NCI-H1930 (cell line): ENCODE data around the gene TENT4A.
"Not testable (repeated sequence)": the region's sequence is repeated elsewhere in the genome, so short reads cannot be mapped to it uniquely, and the experiment has no call there.

Experiments
- DNase-seq, 2 experiments: peaks; one replicate each; lab custom pipeline; 2025; lab: John Stamatoyannopoulos, UW

The TENT4A gene

DNA sequence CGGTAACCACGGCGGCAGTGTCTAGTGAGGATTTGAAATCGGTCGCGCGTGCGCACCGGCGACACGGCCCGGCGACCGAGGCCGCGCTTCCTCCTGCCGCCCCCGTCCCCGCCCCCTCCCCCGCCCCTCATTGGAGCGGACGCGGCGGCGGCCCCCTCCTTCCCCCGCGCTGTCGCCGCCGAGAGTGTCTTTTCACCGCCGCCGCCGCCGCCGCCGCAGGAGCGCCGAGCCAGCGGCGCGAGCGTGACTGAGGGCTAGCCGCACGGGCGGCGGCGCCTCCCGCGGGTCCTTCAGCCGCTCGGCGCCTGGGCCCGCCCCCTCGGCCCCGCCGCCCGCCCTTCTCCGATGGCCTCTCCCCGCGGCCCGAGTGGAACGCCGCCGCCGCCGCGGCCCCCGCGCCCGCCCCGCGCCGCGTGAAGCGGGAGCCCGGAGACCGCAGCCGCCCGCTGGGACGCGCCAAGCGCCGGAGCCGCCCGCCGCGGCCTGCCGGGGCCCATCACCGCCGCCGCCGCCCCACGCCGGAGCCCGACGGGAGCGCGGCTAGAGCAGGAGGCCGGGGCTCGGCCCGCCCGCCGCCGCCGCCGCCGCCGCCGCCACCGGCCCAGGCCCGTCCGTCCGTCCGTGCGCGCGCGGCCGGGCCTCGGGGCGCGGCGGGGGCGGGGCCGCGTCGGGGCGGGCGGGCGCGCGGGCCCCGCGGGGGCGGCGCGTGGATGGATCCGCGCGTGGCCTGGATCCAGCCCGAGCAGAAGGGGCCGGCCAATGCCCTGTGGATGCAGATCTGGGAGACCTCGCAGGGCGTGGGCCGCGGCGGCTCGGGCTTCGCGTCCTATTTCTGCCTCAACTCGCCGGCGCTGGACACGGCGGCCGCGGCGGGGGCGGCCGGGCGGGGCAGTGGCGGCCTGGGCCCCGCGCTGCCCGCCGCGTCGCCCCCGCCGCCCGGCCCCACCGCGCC, at the start of gene TENT4A:
TENT4A (plus strand) TSS at position 159 of the 952 bp plus-strand sequence; CDS start at position 711, 552 bp downstream.
- no peak for DNase-seq

DNA sequence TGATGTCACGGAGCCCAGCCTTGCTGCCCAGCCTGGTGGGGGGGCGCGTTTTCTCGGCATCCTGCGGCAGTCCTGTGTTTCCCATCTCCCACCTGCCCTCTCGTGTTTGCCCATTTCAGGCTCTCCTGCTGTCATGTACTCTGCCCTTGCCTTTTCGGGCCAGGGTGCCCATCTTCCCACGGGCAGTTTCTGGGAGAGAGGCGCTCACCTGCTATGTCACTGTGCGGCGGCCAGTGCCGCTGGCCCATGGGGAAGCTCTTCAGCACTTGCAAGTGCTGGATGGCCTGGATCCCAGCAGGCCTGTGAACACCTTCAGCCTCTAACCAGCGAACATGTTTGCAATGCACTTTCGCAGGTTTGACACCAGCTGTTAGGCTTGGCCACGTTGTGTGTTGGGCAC, 46.5 kb upstream of the TENT4A start:
- DNase-seq: no peak

DNA sequence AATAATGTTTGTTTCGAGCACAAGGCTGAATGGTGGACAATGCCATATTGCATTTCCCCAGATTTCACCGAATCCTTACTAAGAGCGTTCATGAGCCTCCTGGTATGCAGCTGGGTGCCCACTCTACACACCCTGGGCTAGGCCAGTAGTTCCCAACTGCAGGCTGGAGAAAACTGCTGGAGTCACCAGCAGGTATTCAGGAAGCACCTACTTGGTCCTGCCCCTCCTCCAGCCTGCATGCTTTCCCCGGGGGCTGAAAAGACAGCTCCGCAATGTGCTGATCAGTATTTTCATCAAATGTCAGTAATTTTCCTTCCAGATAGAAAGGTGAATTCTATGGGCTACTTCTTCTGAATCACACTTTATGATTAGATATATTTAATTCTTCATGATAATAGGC, 45.6 kb upstream of the TENT4A start:
- no peak for DNase-seq

DNA sequence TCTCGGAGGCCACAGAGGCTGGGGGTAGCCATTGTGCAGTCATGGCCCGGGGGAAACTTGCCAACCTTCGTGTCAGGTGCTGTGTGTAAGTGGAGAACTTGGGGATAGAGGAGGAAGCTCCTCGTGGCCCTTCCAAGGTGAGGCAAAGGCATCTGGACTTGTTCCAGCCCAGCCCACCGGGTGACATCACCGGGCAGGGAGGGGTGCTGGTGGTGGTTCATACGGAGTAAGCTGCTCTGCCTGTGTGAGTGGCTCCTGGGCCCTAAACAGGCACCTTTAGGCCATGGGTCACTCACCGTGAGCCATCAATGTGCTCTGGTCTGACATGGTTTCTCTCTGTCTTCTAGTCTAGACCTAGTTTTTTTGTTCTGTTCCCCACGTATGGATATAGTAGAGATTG, 44.5 kb upstream of the TENT4A start:
- not testable (repeated sequence) for DNase-seq

DNA sequence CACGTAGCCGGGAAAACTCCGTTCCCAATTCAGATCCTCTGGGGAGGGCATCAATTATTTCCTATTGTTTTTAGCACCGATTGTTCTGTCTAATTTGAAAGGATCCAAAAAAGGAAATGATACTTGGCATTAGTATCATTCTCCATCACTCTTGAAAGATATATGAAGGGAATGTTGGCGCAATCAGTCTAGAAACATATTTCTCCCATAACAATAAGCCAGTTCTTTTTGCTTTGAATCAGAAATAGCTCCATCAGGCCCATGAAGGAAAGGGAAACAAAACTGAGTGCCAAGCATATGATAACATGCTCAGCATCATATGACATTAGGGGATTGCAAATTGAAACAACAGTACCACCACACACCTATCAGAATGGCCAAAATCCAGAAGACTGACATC, 40.2 kb upstream of the TENT4A start:
- DNase-seq: no peak

DNA sequence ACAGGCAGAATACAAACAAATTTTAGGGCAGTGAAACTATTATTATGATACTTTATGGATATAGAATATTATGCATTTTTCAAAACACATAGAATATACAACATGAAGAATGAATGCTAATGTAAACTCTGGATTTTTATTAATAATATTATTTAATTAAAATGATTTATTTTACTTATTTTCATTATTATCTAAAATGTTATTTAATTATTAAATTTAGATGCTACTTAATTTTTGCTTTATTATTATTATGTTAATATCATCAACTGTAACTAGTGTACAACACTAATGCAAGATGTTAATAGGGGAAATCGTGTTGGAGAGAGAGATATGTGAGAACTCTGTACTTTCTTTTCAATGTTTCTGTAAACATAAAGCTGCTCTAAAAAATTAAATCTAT, 39.3 kb upstream of the TENT4A start:
- no peak for DNase-seq

DNA sequence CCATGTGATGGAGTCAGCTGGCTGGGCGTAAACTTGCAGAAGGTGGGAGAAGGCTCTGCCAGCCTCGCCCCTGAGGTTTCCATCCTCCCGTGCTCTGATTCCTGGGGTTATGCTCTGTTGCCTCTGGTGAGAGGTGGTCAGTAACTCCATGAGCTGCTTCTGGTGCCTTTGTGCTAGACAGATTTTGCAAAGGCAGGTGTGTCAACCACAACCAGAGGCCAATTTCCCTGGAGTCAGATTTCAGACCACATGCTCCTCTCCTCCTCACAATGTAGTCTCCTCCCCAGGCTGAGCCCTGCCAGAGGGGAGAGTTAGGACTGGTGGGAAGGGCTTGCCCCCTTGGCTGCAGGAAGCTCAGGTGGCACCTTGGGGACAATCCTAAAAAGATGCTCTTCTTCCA, 38.8 kb upstream of the TENT4A start:
- DNase-seq: peak; percentile 50 to 65

DNA sequence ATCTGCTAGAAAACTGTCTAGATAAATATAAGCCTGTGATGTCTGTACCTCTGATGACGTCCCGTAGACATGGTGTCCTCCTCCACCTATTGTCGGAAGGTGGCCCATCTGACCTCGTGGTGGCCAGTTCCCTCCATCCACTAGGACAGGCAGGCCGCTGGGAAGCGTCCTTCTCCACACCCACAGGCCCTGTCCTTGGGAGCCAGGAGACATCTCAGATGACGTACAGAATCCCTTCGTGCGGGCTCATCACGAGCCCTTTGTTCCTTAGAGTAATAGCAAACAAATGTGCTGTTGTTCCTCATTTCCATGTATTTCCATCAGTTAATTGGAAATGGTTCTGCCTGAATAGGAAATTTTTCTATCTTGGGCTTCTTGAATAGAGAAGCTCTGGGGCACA, 38.3 kb upstream of the TENT4A start:
- DNase-seq: no peak

DNA sequence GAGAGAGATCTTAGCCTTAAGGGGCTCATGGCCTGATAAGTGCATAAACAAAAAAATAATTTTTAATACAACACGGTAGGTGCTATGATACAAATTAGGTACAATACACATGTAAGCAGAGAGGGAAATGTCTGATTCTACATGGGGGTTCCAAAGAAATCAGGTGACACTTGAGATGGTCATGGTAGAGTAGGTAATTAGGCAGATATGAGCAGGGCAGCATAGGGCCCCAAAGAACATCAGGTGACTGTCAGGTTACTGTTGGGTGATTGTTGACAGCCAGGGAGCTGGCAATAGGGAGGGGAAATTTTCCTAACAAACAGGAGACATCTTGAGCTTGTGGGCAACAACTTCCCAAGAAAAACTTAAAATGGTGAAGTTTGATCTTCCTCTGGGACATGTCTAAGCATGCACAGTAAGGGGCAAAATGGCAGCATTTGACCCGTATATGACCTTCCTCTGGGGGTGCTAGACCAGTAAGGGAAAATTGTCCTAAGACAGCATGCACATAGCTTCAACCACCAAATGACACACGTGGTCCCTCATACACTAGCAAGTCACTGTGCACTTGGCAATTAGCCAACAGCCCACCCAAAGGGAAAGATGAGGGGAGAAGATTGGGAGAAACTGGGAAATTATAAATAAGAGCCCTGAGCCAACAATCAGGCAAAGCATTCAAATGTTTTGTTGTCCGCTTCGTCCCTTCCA, 37.3 kb upstream of the TENT4A start:
- DNase-seq: no peak

DNA sequence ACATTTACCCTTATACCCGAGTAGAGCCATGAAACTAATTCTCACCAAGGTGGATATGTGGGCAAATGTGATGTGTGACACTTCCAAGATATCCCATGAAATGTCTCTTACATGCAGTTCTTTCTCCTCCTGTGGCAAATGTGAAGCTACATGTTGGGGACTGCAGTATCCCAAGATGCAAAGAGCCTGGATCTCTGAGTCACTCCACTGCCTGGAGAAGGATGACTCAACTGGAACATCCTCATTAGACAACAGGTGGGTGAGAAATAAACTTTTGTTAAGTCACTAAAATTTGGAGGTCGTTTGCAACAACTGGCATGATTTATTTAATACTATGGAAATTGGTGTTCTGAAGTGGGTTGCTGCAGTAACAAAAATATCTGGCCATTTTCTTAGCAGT, 36.5 kb upstream of the TENT4A start:
- DNase-seq: no peak

DNA sequence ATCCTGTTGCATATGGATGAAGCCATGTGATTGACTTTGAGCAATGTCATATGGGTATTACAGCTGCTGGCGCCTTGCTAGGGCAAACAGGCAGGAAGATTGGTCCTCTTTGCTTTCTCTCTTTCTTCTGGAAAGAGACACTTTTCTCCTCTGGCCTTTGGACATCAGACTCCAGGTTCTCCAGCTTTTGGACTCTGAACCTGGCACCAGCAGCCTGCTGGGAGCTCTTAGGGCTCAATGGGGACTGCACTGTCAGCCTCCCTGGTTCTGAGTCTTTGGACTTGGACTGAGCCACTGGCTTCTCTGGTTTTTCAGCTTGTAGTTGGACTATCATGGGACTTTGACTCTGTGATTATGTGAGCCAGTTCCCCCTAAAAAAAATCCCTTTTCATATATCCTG, 34.8 kb upstream of the TENT4A start:
- no peak for DNase-seq

DNA sequence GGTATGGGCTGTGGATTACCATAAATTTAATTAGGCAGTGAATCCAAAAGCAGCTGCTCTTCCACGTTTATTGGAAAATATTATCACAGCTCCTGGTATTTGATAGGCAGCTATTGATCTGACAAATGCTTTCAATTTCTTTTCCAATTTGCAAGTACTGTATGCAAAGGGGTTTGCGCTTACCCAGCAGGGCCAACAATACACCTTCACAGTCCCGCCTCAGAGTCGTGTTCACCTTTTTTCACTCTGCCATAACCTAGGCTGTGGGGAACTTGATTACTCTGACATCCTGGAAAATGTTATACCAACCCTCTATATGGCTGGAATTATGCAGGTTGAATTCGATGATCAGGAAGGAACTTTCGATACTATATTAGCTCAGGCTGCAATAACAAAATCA, 32.3 kb upstream of the TENT4A start:
- DNase-seq: no peak

DNA sequence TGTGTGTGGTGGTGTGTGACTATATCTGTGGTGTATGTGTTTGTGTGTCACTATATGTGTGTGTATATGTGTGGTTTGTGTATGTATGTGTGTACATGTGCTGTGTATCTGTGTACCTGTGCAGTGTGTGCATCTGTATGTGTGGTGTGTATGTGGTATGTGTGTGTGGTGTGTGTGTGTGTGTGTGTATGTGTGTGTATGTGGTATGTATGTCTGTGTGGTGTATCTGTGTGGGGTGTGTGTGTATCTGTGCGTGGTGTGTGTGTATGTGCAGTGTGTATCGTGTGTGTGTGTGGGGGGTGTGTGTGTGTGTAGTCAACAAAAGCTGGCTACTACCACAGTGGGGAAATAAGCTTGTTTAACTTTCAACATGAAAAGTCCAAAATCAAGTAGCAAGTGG, 31.6 kb upstream of the TENT4A start:
- DNase-seq: no peak

DNA sequence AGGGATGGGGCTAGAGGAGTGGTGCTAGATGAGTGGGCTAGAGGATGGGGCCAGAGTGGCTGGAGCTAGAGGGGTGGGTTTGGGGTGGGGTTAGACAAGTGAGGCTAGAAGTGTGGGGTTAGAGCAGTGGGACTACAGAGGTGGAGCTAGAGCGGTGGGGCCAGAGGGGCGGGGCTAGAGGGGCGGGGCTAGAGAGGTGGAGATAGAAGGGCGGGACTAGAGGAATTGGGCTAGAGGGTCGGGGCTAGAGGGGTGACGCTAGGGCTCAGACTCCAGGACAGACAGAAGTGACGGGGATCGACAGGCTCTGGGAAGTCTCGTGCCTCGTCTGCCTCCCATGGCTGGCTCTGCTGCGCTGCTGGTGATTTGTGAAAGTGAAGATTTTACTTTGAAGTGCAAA, 31.0 kb upstream of the TENT4A start:
- no peak for DNase-seq

DNA sequence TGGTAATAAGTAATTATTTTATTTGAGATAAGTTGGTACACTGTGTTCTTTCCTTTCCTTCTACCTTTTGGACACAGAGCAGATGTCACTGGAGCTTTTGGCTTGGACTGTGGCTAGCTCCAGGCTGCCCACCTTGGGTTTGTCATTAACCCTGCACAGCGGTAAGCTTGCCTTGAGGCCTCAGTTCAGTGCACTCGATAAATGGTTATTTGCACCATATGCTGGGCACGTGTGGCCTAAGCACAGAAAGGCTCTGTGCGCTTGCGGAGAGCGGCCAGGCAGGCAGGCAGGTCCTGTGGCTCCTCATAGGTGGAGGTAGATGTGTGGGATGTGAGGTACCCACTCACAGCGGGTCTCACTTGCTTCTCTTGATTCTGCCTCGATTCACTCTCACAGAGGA, 30.0 kb upstream of the TENT4A start:
- no peak for DNase-seq

DNA sequence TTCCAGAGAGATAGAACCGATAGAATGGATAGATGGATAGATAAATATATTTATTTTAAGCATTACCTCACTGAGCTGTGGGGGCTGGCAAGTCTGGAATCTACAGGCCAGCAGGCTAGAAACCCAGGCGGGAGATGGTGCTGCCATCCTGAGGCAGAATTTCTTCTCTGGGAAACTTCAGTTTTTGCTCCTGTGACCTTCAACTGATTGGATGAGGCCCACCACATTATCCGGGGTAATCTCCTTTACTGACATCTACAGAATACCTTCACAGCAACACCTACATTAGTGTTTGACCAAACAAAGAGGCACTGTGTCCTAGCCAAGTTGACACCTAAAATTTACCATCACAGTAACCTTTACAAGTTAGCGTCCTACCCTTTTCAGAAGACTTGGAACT, 29.2 kb upstream of the TENT4A start:
- DNase-seq: no peak

DNA sequence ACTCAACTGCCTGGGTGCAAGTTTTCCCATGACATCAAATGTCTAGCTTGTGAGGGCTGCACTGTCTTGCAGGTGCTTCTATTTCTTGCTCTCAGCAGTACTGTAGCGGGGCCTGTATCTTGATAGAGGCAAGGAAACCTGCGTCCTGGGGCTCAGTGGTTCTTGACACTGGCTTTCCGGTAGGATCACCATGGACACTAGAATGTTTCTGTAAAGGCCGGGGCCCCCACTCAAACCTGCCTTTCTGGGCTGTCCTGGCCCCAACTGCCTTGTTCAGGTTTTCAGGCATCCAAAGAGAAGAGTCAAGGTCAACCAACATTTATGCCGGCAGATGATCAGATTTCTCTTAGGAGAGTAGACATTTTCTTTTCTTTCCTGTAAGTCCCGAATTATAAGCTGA, 26.7 kb upstream of the TENT4A start:
- no peak for DNase-seq

DNA sequence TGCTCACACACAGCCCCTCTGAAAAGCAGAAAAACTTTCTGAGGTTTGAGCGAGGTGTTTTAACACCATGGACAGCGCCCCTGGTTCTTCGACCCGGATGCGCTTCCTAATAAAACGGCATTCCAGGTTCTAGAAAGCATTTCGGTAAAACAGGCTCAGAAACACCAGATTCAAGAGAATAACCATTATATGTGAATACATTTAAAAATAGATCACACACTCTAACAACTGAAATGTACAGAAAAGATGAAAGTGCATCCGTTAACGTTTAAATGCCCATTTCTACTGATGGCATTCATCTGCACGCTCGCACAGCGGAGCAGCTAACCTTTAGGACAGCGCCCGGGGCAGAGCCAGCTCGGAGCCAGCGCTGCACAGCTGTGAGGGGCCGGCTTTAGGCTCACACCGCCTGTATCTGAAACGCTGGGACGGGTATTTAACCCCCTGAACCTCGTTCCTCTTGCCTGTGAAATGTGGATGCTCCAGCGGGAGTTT, 26.3 kb upstream of the TENT4A start:
- DNase-seq: no peak

DNA sequence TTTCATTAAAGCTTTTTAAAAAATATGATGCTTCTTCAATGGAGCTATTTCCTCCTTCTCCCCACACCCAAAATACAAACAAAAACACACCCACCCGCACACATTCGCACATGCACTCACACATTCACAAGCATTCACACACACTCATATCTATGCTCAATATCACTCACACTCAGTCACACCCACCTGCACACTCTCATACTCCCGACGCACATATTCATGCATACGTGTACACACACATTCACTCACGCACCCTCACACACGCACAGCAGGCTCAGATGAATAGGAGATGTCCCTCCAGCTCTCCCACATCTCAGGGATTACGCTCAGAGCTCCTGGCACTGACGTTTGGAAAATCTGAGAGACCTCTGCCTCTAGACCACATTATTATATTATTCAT, 25.7 kb upstream of the TENT4A start:
- no peak for DNase-seq

DNA sequence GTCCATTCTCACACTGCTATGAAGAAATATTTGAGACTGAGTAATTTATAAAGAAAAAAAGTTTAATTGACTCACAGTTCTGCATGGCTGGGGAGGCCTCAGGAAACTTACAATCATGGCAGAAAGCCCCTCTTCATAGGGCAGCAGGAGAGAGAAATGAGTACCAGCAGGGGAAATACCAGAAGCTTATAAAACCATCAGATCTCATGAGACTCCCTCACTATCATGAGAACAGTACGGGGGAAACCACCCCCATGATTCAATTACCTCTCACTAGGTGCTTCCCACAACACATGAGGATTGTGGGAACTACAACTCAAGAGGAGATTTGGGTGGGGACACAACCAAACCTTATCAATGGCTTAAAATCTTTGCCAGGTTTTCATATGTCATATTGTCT, 20.3 kb upstream of the TENT4A start:
- no peak for DNase-seq

DNA sequence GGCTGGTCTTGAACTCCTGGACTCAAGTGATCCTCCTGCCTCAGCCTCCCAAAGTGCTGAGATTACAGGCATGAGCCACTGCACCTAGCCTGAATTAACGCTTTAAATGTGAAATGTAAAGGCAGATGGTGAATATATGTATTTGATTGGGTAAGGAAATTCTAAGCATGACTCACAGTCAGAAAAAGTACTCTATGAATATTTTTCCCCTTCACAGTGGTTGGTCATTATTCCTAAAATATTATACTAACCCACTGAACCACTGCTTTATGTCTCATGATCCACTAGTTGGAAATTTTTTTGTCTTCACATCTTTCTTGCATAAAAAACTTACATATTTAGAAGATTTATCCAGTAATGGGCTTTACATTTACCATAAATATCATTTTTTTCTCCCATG, 14.5 kb upstream of the TENT4A start:
- no peak for DNase-seq

DNA sequence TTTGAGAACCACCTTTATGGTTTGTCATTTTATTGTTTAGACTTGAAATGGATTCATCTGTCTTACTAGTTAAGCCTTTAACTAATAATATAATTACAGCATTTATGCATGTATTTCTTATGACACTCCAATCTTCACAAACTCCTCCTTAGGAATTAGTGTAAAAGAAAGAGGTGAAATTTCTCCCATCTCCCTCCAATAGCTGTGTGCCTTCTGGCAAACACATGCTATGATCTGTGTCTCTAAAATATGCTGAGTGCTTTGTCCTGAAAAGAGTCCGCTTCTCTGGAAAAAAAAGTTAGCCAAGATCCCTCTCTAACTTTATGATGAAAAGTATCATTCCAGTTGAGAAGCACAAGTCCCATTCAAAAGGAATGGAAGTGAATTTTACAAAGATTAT, 13.9 kb upstream of the TENT4A start:
- DNase-seq: no peak

DNA sequence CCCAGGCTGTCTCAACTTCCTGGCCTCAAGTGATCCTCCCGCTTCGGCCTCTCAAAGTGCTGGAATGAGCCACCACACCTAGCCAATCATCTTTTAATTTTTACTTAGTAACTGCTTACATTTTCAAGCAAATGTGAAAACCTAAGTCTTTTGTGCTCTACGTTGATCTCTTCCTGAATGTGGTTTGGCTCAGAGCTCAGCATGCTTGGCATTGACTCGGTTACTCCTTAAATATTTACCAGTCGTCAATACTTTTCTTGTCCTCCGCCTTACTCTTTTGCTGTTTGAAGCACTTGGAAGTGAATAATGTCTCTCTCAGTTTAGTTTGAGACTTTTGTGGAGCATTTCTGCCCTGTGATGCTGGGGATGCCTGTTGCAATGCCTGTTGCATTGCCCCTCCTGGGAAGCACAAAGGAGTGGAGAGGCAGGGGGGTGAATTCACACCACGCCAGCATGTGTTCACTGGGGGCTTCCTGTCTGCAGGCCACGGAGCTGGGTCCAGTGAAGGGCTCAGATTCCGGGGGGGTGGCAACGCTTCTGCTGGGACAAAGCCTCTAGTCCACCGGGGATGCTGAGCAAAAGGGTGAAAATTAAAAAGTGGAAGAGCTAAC, 13.1 kb upstream of the TENT4A start:
- DNase-seq: no peak
